Endothelial cell of umbilical vein (primary cell): Measurements from ENCODE around the gene FSD2. TPM values are rescaled to one million over a fixed set of nuclear protein-coding genes. Genes with fewer than 3 reads are reported as not detected.
A peak's percentile ranks its signal among the peaks of the same experiment; 100 is the strongest.

Experiments
- BruUV-seq: library from RNA; stranded (reverse); fragments of 400-500 nt; replicated peaks from 2 replicates; lab custom pipeline; 2021; lab: Mats Ljungman, UMichigan
- CTCF ChIA-PET: fragments of 300-600, 350-600 bp; sonication (Branson Sonifier 250); formaldehyde crosslinking; loops from one replicate; lab custom pipeline; 2021; ENCODE audit warnings: antibody characterized with exemption, inconsistent platforms; lab: Charles Lee
- POLR2A ChIA-PET: fragments of 300-600, 350-600 bp; sonication (Branson Sonifier 250); formaldehyde crosslinking; loops from one replicate; lab custom pipeline; 2021; ENCODE audit warnings: antibody characterized with exemption, inconsistent platforms; lab: Charles Lee
- DNase-seq: peaks from one replicate; pipeline ENCODE4 v3.0.0-alpha.2; 2011; ENCODE audit warnings: low read depth, low spot score
- FAIRE-seq: peaks from 2 replicates; lab custom pipeline; 2011; peaks lifted over from hg19 to GRCh38; lab: Jason Lieb, UNC
- H2AFZ ChIP-seq: 2 replicates; pipeline ENCODE4 v1.6.0; 2012; ENCODE audit warnings: low read depth, low read length, control low read depth, inconsistent platforms
- H3K27ac ChIP-seq: 2 replicates; pipeline ENCODE4 v1.5.1; 2011; ENCODE audit warnings: low read depth, mild to moderate bottlenecking, control low read depth, low read length, moderate library complexity; ENCODE audit not compliant: insufficient read depth
- H3K27me3 ChIP-seq, 2 experiments: 2 replicates each; pipeline versions ENCODE4 v1.6.0 to v1.6.1; 2011; ENCODE audit warnings: low read length in 2 of 2, mixed read lengths in 1 of 2; ENCODE audit not compliant: control insufficient read depth in 2 of 2, insufficient read depth in 2 of 2
- H3K36me3 ChIP-seq, 2 experiments: 2 replicates in 1 of 2; 3 replicates in 1 of 2; pipeline ENCODE4 v1.5.1; 2011; ENCODE audit warnings: low read length in 2 of 2, mild to moderate bottlenecking in 1 of 2, moderate library complexity in 1 of 2; ENCODE audit not compliant: control insufficient read depth in 2 of 2, insufficient read depth in 2 of 2; ENCODE audit errors: extremely low read depth in 1 of 2
- H3K4me1 ChIP-seq: 3 replicates; pipeline ENCODE4 v1.5.1; 2011; ENCODE audit warnings: mild to moderate bottlenecking, low read length; ENCODE audit not compliant: control insufficient read depth, insufficient read depth; ENCODE audit errors: extremely low read depth
- H3K4me2 ChIP-seq: 2 replicates; pipeline ENCODE4 v1.6.1; 2011; ENCODE audit warnings: low read length, control low read depth, mixed read lengths; ENCODE audit not compliant: insufficient read depth
- H3K4me3 ChIP-seq, 3 experiments: fragments of 200-600 bp in 1 of 3; sonication (generic), shearing (Covaris generic) in 1 of 3; replicated peaks in 1 of 3; 2 replicates each; pipeline ENCODE4 v1.5.1; 2011 to 2016; ENCODE audit warnings: control low read depth in 3 of 3, low read length in 3 of 3, mild to moderate bottlenecking in 2 of 3, inconsistent platforms in 1 of 3, low read depth in 1 of 3, moderate library complexity in 1 of 3; ENCODE audit not compliant: insufficient read depth in 1 of 3
- H3K79me2 ChIP-seq: 2 replicates; pipeline ENCODE4 v1.6.0; 2012; ENCODE audit warnings: low read length, inconsistent platforms; ENCODE audit not compliant: control insufficient read depth, insufficient read depth
- H3K9ac ChIP-seq: replicated peaks from 2 replicates; pipeline ENCODE3; 2011; ENCODE audit warnings: low read length, control low read depth; ENCODE audit not compliant: insufficient read depth; ENCODE audit errors: extremely low read depth
- H3K9me1 ChIP-seq: replicated peaks from 3 replicates; pipeline ENCODE4 v1.6.0; 2011; ENCODE audit warnings: mild to moderate bottlenecking, low read length; ENCODE audit not compliant: control insufficient read depth, insufficient read depth; ENCODE audit errors: extremely low read depth
- H3K9me3 ChIP-seq: replicated peaks from 2 replicates; pipeline ENCODE4 v1.5.1; 2012; ENCODE audit warnings: low read length, inconsistent platforms; ENCODE audit not compliant: control insufficient read depth, insufficient read depth
- H4K20me1 ChIP-seq: replicated peaks from 2 replicates; pipeline ENCODE3; 2011; ENCODE audit warnings: mild to moderate bottlenecking, low read length; ENCODE audit not compliant: control insufficient read depth, insufficient read depth; ENCODE audit errors: extremely low read depth
- EZH2 ChIP-seq: IDR thresholded peaks from 2 replicates; pipeline ENCODE4 v1.6.1; 2012; ENCODE audit warnings: borderline replicate concordance, low read depth, mild to moderate bottlenecking, moderate library complexity, low read length, inconsistent platforms; ENCODE audit not compliant: severe bottlenecking
- FOS ChIP-seq: IDR thresholded peaks from 2 replicates; pipeline ENCODE4 v1.6.1; 2011; ENCODE audit warnings: mild to moderate bottlenecking, low read length, moderate library complexity, borderline replicate concordance; ENCODE audit not compliant: insufficient read depth
- GATA2 ChIP-seq: IDR thresholded peaks from 2 replicates; pipeline ENCODE4 v1.7.0; 2011; ENCODE audit warnings: low read depth, mild to moderate bottlenecking, moderate library complexity, mixed read lengths, low read length; ENCODE audit not compliant: insufficient read length, insufficient read depth
- JUN ChIP-seq: IDR thresholded peaks from 2 replicates; pipeline ENCODE4 v1.6.1; 2011; ENCODE audit warnings: borderline replicate concordance, low read depth; ENCODE audit not compliant: insufficient read length, insufficient read depth
- MYC ChIP-seq: IDR thresholded peaks from one replicate; pipeline ENCODE4 v1.6.1; 2011; ENCODE audit warnings: mild to moderate bottlenecking, low read depth, low read length
- POLR2A ChIP-seq: IDR thresholded peaks from 2 replicates; pipeline ENCODE4 v1.6.1; 2012; ENCODE audit warnings: low read depth, mild to moderate bottlenecking, control low read depth, low read length
- POLR2AphosphoS5 ChIP-seq: IDR thresholded peaks from 2 replicates; pipeline ENCODE4 v1.6.1; 2012; ENCODE audit warnings: low read depth, mild to moderate bottlenecking, control low read depth, low read length, moderate library complexity; ENCODE audit not compliant: insufficient read depth
- dilution Hi-C: fragments of 300-500 bp; cut with MboI; formaldehyde crosslinking; loops from one replicate; pipeline ENCODE4 v1.15.0; 2019; ENCODE audit warnings: low sequenced_read_pairs; ENCODE audit not compliant: extremely low pct_ligation_motif_present
- intact Hi-C: fragments of 100-400 bp; cut with micrococcal nuclease; formaldehyde crosslinking; loops from one replicate; pipeline ENCODE4 v1.10.0; 2022
- polyA plus RNA-seq, 4 experiments: library from polyadenylated mRNA; depleted of rRNA in 3 of 4; stranded (reverse) in 3 of 4; unstranded in 1 of 4; fragments of >200 nt; gene quantifications; 2 replicates each; pipeline versions ENCODE4 v1.2.1 to v1.2.3, GENCODE V29; 2011 to 2012; ENCODE audit warnings: missing spikeins in 1 of 4
- total RNA-seq: library from RNA; stranded (reverse); gene quantifications from 2 replicates; pipeline ENCODE4 v1.2.3, GENCODE V29; 2021
- TF ChIP-seq, protein P1 (sequence below), 2 donors: IDR thresholded peaks; 1 replicate in 1 of 2; 2 replicates in 1 of 2; pipeline ENCODE4 v1.5.1; 2011; ENCODE audit warnings: low read length in 2 of 2, mild to moderate bottlenecking in 2 of 2, moderate library complexity in 2 of 2, control low read depth in 1 of 2, inconsistent platforms in 1 of 2, low read depth in 1 of 2; ENCODE audit not compliant: insufficient read depth in 1 of 2; ENCODE audit errors: extremely low read depth in 1 of 2
- TF ChIP-seq, protein P2 (sequence below): IDR thresholded peaks from 2 replicates; pipeline ENCODE4 v1.6.1; 2011; ENCODE audit not compliant: insufficient read depth, insufficient read length

The FSD2 gene
- total and polyA plus RNA-seq, 2 donors (not counting 3 experiments of a cell fraction or from before 2014, with no cell fraction given), result not detected

DNA sequence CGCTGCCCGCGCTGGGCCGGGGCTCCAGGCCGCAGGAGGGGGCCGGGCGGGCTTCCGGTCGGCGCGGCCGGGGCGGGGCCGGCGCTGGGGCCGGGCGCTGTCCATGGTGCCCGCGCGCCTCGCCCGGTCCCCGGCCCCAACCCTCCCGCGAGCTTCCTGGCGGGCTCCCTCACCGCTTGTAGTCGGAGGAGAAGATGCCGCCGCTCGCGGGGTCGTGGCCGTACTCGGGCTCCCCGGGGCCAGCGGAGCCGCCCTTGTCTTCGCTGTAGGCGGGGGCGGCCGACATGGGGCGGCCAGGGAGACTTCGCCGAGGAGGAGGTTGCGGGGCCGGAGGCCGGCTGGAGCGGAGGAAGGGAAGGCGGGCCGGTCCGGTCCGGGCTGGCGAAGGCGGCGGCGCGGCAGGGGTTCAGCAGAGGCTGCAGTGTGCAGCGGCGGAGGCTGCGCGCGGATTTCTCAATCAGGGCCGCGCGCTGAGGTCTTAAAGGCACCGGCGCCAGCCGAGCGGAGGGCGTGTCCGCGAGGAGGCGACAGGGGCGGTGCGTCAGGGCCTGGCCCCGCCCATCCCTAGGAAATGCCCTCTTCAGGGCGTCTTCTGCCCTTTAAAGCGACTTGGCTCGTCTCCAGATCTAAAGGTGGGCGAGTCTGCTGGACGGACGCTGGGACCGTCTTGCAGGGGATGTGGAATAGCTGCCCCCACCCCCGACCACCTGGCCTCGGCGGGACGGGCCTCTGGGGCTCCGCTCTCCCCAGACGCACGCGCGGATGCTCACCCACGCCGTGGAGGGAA lies 96.3 kb downstream of the FSD2 start, which contains the start of gene AP3B2:
Gene AP3B2 (minus strand): TSS at position 455 of the 787 bp plus-strand sequence. CDS start 169 bp downstream, at position 286.
- FAIRE-seq (peak; percentile 58), DNase-seq (peak; percentile 41)
- no TSS peak for BruUV-seq
- intact Hi-C loops (loop anchor here (1.0 to 2.0 kb wide), 3 partner anchors 41 to 101 kb away; no protein-coding TSS in a partner anchor), dilution Hi-C loops (no loop called here)
- Histone ChIP-seq H3K9me3 (no peaks in the 10 kb centered on the region), H3K79me2 (no peaks in the 10 kb centered on the region), H3K4me3 (peak within 1 kb of the TSS; percentile 42 to 50 (median 45)), H2AFZ (peak within 1 kb of the TSS; percentile 90), H3K27ac (no peak within 1 kb of the TSS), H3K9me1 (no peaks in the 10 kb centered on the region), H3K36me3 (no peaks in the 10 kb centered on the region), H3K27me3 (no peaks in the 10 kb centered on the region), H4K20me1 (no peaks in the 10 kb centered on the region), H3K4me1 (peaks cover 2% of the 10 kb centered on the region), H3K4me2 (peak within 1 kb of the TSS; percentile 81), H3K9ac (no peak within 1 kb of the TSS)
- no peak for TF ChIP-seq EZH2
- TF ChIP-seq GATA2, result no peak
- no peak for TF ChIP-seq MYC
- no peak for TF ChIP-seq JUN
- TF ChIP-seq POLR2AphosphoS5, result no peak
- TF ChIP-seq POLR2A, result no peak
- TF ChIP-seq, protein P1, sequence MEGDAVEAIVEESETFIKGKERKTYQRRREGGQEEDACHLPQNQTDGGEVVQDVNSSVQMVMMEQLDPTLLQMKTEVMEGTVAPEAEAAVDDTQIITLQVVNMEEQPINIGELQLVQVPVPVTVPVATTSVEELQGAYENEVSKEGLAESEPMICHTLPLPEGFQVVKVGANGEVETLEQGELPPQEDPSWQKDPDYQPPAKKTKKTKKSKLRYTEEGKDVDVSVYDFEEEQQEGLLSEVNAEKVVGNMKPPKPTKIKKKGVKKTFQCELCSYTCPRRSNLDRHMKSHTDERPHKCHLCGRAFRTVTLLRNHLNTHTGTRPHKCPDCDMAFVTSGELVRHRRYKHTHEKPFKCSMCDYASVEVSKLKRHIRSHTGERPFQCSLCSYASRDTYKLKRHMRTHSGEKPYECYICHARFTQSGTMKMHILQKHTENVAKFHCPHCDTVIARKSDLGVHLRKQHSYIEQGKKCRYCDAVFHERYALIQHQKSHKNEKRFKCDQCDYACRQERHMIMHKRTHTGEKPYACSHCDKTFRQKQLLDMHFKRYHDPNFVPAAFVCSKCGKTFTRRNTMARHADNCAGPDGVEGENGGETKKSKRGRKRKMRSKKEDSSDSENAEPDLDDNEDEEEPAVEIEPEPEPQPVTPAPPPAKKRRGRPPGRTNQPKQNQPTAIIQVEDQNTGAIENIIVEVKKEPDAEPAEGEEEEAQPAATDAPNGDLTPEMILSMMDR (IDR thresholded peaks at IDR 0.05; ENCODE audit: extremely low read depth in 1 of 2, insufficient read depth in 1 of 2, low read depth in 1 of 2, low read length in 2 of 2), result no peak
- TF ChIP-seq FOS, result no peak
- TF ChIP-seq, protein P2, sequence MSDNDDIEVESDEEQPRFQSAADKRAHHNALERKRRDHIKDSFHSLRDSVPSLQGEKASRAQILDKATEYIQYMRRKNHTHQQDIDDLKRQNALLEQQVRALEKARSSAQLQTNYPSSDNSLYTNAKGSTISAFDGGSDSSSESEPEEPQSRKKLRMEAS, result no peak
- CTCF ChIA-PET, result interaction anchor here (0.6 to 1.1 kb wide), 3 partner anchors 41 to 290 kb away, joined by 3 read pairs; no protein-coding TSS in a partner anchor
- POLR2A ChIA-PET, result no interaction called here
